H54 (cell line): ENCODE data around the gene DTHD1.

ENCODE experiments used
- DNase-seq: peaks from one replicate; pipeline ENCODE4 v3.0.0; 2011; ENCODE audit warnings: low spot score, mixed read lengths; ENCODE audit not compliant: insufficient read length
- FAIRE-seq: peaks from 3 replicates; lab custom pipeline; 2011; peaks lifted over from hg19 to GRCh38; lab: Jason Lieb, UNC
- POLR2A ChIP-seq: IDR thresholded peaks from 2 replicates; pipeline ENCODE4 v1.6.1; 2011; ENCODE audit warnings: low read depth, mild to moderate bottlenecking, low read length

DTHD1 gene

DNA sequence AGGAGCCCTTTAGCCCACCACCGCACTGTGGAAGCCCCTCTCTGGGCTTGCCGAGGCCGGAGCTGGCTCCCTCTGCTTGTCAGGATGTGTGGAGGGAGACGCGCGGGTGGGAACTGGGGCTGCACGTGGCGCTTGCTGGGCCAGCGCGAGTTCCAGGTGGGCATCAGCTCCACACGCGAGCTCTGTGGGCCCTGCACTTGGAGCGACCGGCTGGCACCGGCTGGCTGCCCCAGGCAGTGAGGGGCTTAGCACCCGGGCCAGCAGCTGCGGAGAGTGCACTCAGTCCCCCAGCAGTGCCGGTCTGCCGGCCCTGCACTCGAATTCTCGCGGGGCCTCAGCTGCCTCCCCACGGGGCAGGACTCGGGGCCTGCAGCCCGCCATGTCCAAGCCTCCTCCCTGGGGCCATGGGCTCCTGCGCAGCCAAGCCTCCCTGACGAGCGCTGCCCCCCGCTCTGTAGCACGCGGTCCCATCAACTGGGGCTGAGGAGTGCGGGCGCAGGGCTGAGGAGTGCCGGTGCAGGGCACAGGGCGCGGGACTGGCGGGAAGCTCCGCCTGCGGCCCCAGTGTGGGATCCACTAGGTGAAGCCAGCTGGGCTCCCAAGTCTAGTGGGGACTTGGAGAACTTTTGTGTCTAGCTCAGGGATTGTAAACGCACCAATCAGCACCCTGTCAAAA, 93.6 kb downstream of the DTHD1 start:
- no peak for TF ChIP-seq POLR2A
- DNase-seq (no peak), FAIRE-seq (no peak)

GRCh38 chr4:36385951-36386571, 104.6 kb downstream of the DTHD1 start:
- TF ChIP-seq POLR2A: no peak
- DNase-seq (no peak), FAIRE-seq (no peak)

GRCh38 chr4:36386691-36387090, 105.3 kb downstream of the DTHD1 start:
- DNase-seq (no peak), FAIRE-seq (no peak)
- TF ChIP-seq POLR2A: no peak

- DNase-seq: no peak
- no peak for FAIRE-seq
- no peak for TF ChIP-seq POLR2A
Measured at GRCh38 chr4:36388710-36389109, 107.3 kb downstream of the DTHD1 start.

DNA sequence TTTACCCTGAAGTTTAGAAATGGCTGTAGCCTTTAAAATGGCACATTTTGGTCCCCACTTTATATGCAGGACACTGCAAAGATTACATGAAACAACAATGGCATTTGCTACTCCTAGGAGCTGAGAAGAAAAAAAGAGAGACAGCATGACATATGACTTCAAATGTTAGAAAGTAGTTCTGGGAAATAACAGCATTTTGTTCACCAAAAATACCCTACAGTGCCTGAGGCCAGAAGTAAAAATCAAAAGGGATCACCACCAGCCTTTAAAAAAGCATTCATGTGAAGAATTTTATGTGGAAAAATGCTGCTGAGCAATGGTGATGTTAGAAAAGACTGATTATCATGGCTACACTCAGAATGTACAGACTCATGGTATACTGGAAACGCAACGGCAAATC, 110.0 kb downstream of the DTHD1 start:
- FAIRE-seq (no peak), DNase-seq (no peak)
- TF ChIP-seq POLR2A: no peak

DNA sequence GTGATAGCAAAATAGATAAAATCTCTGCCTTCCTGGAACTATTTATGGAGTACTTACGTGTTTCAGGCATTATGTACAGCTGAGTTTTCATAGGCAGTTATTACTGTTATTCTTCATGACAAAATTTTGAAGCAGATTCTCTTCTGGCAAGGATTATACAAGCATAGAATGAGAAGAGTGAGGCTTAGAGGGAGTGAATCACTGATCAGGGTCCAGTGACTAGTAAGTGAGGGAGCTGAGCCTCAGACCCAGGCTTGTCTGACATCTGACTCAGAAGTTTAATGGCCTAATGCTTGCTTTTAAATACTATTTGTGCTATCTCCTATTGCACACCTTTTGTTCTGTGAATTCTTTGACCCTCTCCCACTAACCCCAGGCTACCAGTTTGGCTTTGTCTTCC, 110.6 kb downstream of the DTHD1 start:
- TF ChIP-seq POLR2A: no peak
- DNase-seq (no peak), FAIRE-seq (no peak)

GRCh38 chr4:36392916-36393315, 111.5 kb downstream of the DTHD1 start:
- DNase-seq (no peak), FAIRE-seq (no peak)
- TF ChIP-seq POLR2A: no peak
